H7 (cell line): ENCODE data around the gene SDF2L1. TPM values are rescaled to one million over a fixed set of nuclear protein-coding genes. Genes with fewer than 3 reads are reported as not detected.
"Not testable (repeated sequence)": the region's sequence is repeated elsewhere in the genome, so short reads cannot be mapped to it uniquely, and the experiment has no call there.

Experiments
- DNase-seq: peaks from one replicate; pipeline ENCODE4 v3.0.0; 2012
- H3K27me3 ChIP-seq: 2 replicates; pipeline ENCODE4 v1.6.0; 2011; ENCODE audit warnings: mild to moderate bottlenecking, low read length; ENCODE audit not compliant: control insufficient read depth, insufficient read depth
- H3K36me3 ChIP-seq: replicated peaks from 2 replicates; pipeline ENCODE4 v1.5.1; 2011; ENCODE audit warnings: low read length; ENCODE audit not compliant: control insufficient read depth, insufficient read depth
- H3K4me3 ChIP-seq: 2 replicates; pipeline ENCODE4 v1.5.1; 2011; ENCODE audit warnings: low read depth, mild to moderate bottlenecking, control low read depth, low read length, moderate library complexity; ENCODE audit not compliant: insufficient read depth
- total RNA-seq: library from RNA; depleted of rRNA; stranded (reverse); fragments of >200 nt; shearing (Covaris generic); gene quantifications from 2 replicates; pipeline ENCODE4 v1.2.3, GENCODE V29; 2014

Gene SDF2L1
- total RNA-seq, 1 experiment from 2014 or later, result 54.0 TPM

DNA sequence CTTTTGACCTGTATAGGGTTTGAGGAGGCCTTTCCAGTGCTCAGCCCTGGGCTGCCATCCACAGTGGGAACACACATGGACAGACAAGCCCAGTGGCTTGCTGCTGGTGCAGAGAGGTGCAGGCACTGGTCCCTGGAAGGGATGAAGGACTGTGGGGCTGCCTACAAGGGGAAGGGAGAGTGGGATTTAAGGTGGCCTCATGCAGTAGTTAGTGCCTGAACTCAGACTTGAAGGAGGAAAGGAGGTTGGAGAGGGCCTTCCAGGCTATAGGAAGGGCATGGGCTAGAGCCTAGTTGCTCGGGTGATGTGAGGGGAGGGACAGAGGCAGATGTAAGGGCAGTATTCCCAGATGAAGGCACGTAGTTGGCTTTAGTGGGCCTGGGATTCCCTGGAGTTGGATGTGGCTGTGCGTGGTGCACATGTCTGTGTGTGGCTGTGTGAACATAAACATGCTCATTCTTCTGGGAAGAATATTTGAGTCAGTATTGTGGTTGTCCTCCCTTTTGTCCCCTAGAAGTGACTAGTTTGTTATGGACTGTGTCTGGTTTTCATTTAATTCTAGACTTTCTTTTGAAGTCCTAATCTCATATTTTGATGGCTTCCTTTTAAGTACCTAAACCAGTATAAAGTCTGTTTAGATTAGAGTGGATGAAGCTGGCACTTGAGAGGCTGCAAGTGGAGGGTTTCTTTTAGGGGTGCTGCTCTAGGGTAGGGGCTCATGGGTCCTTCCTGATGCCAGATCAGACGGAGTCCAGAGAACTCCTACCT lies 30.7 kb upstream of the SDF2L1 start:
- peak; percentile 7 for DNase-seq
- H3K36me3 ChIP-seq, result peaks cover 16% of the 10 kb centered on the region
- no peak overlapping the region for H3K4me3 ChIP-seq

DNA sequence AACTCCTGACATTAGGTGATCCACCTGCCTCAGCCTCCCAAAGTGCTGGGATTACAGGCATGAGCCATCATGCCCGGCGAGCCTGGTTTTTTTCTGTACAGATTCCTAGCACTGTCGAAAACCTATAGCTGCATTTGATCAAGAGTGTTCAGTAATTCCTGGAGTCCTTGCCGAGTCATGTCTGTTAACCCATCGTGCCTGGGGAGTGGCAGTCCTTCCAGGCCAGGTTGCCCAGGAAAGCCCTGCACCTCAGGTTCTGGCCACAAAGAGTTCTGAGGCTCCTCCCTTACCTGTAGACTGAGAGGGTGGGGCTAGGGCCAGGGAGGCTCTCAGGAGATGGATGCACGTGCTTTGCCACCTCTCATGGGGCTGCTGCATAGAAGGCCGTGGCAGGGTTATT lies 29.2 kb upstream of the SDF2L1 start:
- peaks cover 16% of the 10 kb centered on the region for H3K36me3 ChIP-seq
- H3K4me3 ChIP-seq, result no peak overlapping the region
- peak; percentile 67 for DNase-seq
- no peaks in the 10 kb centered on the region for H3K27me3 ChIP-seq

More for the DNA sequence above, 30.7 kb upstream of the SDF2L1 start:
- H3K27me3 ChIP-seq, result no peaks in the 10 kb centered on the region

DNA sequence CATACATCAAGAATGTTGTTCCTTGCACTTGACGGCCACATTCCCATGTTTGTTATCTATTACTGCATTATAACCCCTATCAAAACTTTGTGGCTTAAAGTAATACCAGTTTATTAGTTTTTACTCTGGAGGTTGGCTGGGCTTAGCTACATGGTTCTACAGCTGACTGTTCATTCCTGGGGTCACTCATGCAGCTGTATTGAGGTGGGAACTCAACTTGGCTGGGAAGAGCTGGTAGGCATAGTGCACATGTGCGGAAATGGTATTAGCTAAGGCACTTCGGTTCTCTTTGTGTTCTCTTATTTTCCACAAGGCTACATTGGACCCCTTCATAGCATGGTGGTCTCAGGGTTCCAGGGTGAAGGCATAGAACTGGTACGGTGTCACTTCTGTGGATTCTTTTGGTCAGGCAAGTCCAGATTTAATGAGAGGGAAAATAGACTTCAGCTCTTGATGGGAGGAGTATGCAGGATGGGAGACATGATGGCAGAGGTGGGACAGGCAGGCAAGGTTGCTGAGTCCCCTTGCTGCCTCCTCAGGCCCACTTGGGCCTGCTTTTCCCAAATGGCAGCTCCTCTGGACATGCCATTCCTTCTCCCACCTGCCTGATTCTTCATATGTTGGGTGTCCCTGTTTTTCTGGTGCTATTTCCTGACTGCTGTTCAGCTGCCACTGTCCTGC lies 28.4 kb upstream of the SDF2L1 start:
- H3K4me3 ChIP-seq, result no peak overlapping the region
- H3K27me3 ChIP-seq, result no peaks in the 10 kb centered on the region
- peak; percentile 5 for DNase-seq
- peaks cover 16% of the 10 kb centered on the region for H3K36me3 ChIP-seq

DNA sequence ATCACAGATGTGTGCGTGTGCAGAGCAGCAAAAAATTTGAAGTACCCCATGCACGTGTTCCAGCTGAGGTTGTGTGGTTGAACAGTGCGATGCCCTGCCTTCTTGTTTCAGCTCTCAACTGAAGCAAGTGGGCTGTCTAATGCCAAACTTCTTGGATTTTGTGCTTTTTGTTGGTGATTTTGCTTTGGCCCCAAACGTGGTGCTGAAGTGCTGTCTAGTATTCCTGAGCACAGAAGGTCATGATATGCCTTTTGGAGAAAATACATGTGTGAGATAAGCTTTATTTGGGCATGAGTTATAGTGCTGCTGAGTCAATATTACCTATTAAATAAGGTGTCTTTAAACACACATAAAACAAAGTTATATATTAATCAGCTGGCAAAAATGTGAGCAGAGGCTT lies 26.4 kb upstream of the SDF2L1 start:
- no peak overlapping the region for H3K4me3 ChIP-seq
- no peak for DNase-seq
- H3K36me3 ChIP-seq, result peaks cover 17% of the 10 kb centered on the region
- H3K27me3 ChIP-seq, result no peaks in the 10 kb centered on the region

DNA sequence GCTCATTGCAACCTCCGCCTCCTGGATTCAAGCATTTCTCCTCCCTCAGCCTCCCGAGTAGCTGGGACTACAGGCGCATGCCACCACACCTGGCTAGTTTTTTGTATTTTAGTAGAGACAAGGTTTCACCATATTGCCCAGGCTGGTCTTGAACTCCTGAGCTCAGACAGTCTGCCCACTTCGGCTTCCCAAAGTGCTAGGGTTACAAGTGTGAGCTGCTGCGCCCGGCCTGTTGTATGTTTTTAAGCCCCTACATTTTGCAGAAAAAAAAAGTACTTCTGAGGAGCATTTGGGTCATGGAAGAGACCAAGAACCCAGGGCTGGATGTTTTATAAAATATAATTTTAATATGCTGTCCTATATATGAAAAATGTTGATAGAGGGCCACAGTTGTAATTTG lies 24.8 kb upstream of the SDF2L1 start:
- not testable (repeated sequence) for H3K36me3 ChIP-seq, H3K4me3 ChIP-seq, DNase-seq

DNA sequence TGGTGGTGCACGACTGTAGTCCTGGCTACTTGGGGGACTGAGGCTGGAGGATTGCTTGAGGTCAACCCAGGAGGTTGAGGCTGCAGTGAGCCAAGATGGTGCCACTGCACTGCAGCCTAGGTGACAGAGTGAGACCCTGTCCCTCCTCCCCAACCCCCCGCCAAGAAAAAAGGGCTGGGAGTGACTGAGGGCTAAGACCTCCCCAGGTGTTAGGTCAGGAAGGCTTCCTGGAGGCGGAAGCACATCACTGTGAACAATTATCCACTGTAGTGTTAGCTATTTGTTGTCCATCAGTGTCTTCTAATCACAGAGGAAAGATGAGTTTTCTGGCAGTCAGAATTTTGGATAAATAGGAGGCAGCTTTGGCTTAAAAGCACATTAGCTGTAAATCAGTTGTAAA lies 21.1 kb upstream of the SDF2L1 start:
- H3K36me3 ChIP-seq, result peaks cover 4% of the 10 kb centered on the region
- no peak overlapping the region for H3K4me3 ChIP-seq
- DNase-seq, result peak; percentile 4
- H3K27me3 ChIP-seq, result no peaks in the 10 kb centered on the region

More for the DNA sequence above, 24.8 kb upstream of the SDF2L1 start:
- not testable (repeated sequence) for H3K27me3 ChIP-seq

DNA sequence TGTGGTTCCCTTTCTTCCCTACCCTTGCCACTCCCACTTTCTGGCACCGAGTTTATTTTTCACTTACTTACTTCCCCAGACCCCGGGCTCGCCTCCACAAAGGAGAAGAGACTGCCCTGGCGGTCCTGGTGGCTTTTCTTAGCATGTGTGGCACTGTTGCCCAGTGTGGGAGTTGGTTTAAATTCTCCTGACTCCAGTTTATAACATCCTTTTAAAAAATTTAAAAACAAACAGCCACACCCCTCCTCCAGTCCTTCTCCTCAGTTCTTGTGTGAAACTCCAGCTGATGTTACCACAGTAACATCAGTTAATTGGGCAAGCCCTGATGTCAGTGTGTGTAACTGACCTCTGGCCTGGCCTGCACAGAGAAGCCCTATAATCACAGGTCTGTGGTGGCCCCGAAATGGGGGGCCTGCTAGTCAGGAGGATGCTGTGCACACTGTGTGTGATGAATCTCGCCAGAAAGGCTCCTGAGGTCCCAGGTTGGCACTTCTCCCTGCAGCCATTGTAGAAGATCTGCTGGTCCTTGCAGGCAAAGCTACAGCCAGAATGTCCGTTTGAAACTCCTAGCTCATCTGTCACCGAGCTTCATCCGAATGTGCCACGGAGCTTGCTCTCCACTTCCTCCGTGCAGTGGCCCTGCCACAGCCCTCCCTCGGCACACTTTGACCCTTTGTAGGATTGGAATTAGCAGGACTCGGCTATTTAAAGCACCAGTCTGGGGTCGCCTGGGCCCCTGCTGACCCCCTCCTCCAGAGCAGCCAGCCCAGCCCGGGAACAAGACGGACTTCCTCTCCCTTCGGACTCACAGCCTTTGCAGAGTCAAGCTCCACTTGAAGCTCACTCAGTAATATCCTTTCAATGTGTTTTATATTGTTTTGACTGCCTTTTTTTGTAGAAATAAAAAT lies 19.8 kb upstream of the SDF2L1 start:
- Histone ChIP-seq H3K27me3 (no peaks in the 10 kb centered on the region), H3K36me3 (peaks cover 4% of the 10 kb centered on the region), H3K4me3 (no peak overlapping the region)
- peak; percentile 12 for DNase-seq

DNA sequence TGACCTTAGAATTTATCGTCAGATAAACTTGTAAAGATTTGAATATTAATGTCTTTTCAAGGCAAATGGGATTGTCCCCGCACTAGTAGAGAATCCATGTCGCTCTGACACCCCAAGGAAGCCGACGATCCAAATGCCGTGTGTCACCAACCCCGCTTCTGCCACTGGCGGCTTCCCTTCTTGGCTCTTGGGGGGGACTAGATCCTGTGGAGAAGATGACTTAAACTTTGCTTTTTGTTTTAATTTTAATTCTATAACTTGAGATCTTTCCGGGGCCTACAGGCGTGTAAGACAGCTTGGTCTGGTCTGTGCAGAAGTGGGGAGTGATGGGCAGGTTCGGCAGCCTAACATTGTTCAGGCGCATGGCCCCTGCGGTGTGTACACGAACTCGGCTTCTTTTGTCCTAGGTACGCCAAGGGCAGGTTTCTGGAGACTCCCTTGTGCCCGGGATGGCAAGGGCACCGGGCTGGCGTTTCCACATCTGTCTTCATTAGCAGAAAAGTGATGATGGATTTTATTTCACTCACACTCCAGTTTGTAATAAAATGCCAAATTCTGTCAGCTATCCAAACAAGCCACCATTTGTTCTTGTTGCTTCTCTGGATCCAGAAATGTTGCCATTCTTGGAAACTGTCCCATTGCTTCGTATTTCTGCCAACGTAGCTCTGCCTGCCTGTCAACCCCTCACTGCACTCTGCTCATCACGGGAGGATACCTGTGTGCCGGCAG lies 19.0 kb upstream of the SDF2L1 start:
- no peaks in the 10 kb centered on the region for H3K27me3 ChIP-seq
- peak; percentile 16 for DNase-seq
- peaks cover 7% of the 10 kb centered on the region for H3K36me3 ChIP-seq
- no peak overlapping the region for H3K4me3 ChIP-seq

DNA sequence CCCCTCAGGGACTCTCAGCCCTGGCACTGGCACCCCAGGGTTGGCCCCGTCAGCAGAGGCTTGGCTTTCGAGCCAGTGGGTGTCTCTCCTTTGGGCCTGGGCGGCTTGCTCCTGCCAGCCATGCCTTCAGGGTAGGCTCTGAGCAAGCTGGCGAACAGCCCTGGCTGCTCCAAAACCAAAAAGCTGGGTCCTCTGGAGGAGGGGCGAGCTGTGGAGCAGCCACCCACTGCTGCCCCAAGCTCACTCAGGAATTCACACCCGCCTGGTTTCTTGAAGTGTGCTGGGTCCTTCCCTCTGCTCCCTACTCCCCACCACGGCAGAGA lies 18.5 kb upstream of the SDF2L1 start:
- H3K4me3 ChIP-seq, result no peak overlapping the region
- peaks cover 8% of the 10 kb centered on the region for H3K36me3 ChIP-seq
- peak; percentile 32 for DNase-seq
- H3K27me3 ChIP-seq, result no peaks in the 10 kb centered on the region

DNA sequence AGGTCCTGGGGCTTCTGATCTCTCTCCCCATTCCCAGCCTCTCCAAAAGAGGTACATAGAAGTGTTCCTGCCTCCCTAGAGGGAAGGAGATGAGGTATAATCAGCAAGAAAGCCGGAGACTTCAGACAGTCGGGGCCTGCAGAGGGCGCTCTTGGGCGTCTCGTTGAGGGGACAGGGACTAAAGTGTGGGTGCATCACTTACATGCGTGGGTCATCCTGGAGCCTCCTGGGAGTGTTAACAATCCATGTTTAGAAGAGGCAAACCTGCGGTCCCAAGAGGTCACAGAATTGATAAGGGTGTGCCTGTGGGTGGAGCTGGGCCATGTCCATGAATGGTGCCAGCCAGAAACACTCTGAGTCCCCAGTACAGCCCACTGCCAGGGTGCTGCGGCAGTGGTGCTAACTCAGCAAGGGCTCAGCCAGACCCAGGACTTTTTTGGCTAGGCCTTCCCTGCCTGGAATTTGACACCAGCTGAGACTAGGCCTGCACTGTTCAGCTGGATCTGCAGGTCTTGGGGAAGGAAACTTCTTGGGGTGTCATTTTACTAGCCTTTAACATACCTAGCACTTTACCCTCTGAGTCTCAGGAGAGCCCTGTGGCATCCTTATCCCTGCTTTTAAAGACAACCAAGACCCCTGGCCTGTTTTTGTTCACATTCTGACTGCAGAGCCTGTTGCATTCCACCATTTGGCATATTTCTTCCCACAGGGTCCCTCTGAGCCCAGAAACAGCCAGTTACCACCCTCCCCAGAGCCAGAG lies 17.8 kb upstream of the SDF2L1 start:
- Histone ChIP-seq H3K4me3 (no peak overlapping the region), H3K27me3 (no peaks in the 10 kb centered on the region), H3K36me3 (peaks cover 7% of the 10 kb centered on the region)
- peak; percentile 83 for DNase-seq

DNA sequence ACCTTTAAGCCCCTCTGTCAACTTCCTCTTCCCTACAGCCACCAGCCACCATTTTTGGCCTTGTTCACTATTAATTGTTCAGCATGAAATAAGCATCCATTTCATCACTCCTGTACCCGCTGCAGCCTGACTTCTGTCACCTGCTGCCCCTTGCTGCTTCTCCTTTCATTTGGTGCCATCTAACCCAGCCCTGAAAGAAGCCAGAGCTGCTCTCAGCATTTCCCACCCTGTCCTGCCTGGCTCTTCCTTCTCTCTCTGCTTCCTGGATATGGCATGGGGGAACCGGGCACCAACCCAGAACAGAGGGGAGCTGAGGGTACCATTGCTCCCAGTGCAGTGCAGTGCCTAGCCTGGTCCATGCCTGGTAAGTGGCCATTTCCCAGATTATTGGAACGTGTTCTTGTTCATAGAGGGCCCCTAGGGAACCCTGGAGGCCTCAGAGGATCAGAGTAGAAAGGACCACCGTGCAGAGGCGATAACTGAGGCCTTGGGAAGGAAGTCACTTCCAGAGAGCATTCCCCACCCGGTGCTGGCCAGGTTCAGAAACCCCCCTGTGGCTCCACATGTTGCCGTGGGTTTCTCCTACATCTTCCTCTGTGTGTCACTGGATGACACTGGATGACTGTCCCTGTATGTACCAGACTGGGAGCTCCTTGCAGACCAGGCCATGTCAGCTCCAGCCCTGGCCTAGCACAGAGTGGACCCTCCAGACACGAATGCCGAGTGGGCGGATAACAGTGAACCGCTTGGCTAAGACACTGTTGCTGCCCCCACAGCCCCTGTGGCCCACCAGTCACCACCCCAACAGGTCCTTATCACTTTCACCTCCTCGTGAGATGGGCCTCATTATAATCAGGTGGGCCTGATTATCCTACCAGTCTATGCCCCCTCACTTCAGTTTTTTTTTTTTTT lies 17.0 kb upstream of the SDF2L1 start:
- no peak overlapping the region for H3K4me3 ChIP-seq
- no peaks in the 10 kb centered on the region for H3K27me3 ChIP-seq
- peak; percentile 20 for DNase-seq
- H3K36me3 ChIP-seq, result peaks cover 7% of the 10 kb centered on the region

DNA sequence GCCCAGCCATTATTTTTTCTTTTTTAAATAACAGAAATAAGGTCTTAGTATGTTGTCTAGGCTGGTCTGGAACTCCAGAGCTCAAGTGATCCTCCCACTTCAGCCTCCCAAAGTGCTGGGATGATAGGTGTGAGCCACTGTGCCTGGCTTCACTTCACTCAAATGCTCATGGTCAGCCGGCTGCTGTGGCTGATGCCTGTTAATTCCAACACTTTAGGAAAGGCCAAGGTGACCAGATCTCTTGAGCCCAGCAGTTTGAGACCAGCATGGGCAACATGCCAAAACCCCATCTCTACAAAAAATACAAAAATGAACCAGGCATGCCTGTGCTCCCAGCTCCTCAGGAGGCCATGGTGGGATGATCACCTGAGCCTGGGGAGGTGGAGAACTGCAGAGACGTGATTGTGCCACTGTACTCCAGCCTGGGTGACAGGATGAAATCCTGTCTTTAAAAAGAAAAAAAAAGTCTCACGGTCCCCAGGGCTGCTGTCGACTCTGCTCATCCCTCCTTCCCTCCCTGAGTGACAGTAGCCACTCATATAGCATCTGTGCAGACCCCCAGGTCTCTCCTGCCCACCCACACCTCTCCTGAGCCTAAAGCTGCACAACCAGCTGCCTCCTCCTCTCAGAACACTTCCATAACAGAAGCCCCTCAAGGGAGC lies 15.9 kb upstream of the SDF2L1 start:
- no peak overlapping the region for H3K4me3 ChIP-seq
- H3K27me3 ChIP-seq, result no peaks in the 10 kb centered on the region
- peak; percentile 8 for DNase-seq
- H3K36me3 ChIP-seq, result peaks cover 7% of the 10 kb centered on the region
